Measurements from ENCODE around the gene KCND3. TPM values are rescaled to one million over a fixed set of nuclear protein-coding genes. Genes with fewer than 3 reads are reported as not detected.

The KCND3 gene
- total and polyA plus RNA-seq, 4 donors: 1.0 to 27.1 (median 6.1) TPM

DNA sequence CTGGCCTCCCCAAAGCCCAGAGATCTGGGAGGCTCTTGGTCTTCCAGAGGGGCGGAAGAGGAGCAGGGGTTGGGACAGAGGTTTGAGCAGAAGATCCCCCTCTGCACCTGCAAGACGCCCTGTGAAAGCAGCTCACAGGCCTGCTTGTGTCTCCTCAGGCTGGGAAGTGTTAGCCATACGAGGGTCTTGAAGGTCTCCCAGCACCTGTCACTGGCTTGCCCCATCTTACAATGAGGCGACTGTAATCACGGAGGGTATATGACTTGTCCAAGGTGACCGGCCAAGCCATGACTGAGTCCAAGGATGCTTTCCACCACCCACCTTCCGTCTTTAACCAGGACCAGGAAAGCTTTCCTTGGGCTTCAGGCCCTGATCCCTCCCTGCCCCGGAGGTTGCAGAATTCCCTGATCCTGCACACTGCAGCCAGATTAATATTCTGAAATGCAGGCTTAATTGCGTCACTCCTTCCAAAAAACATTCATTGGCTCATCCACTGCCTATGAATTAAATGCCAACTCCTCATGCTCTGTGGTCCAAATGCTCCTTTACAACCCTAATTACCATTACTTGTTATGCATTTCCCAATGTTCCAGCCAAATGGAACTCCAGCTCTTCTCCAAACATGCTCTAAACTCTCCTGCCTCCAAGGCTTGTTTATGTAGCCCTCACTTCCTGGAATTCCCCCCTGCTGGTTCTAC is 169.8 kb downstream of the KCND3 start:
- TF ChIP-seq TAF1 (conservative IDR thresholded peaks at IDR 0.05): no peak
- TF ChIP-seq NR2F2 (IDR thresholded peaks at IDR 0.05): no peak
- no peak for TF ChIP-seq RAD21 (IDR thresholded peaks at IDR 0.05)
- TF ChIP-seq, protein P1, sequence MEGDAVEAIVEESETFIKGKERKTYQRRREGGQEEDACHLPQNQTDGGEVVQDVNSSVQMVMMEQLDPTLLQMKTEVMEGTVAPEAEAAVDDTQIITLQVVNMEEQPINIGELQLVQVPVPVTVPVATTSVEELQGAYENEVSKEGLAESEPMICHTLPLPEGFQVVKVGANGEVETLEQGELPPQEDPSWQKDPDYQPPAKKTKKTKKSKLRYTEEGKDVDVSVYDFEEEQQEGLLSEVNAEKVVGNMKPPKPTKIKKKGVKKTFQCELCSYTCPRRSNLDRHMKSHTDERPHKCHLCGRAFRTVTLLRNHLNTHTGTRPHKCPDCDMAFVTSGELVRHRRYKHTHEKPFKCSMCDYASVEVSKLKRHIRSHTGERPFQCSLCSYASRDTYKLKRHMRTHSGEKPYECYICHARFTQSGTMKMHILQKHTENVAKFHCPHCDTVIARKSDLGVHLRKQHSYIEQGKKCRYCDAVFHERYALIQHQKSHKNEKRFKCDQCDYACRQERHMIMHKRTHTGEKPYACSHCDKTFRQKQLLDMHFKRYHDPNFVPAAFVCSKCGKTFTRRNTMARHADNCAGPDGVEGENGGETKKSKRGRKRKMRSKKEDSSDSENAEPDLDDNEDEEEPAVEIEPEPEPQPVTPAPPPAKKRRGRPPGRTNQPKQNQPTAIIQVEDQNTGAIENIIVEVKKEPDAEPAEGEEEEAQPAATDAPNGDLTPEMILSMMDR (IDR thresholded peaks at IDR 0.05; ENCODE audit: low read depth, low read length, missing input control): no peak
- TF ChIP-seq, protein P2, sequence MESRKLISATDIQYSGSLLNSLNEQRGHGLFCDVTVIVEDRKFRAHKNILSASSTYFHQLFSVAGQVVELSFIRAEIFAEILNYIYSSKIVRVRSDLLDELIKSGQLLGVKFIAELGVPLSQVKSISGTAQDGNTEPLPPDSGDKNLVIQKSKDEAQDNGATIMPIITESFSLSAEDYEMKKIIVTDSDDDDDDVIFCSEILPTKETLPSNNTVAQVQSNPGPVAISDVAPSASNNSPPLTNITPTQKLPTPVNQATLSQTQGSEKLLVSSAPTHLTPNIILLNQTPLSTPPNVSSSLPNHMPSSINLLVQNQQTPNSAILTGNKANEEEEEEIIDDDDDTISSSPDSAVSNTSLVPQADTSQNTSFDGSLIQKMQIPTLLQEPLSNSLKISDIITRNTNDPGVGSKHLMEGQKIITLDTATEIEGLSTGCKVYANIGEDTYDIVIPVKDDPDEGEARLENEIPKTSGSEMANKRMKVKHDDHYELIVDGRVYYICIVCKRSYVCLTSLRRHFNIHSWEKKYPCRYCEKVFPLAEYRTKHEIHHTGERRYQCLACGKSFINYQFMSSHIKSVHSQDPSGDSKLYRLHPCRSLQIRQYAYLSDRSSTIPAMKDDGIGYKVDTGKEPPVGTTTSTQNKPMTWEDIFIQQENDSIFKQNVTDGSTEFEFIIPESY (IDR thresholded peaks at IDR 0.05): no peak
- no peak for TF ChIP-seq SP1 (IDR thresholded peaks at IDR 0.05)
- TF ChIP-seq, protein P3, sequence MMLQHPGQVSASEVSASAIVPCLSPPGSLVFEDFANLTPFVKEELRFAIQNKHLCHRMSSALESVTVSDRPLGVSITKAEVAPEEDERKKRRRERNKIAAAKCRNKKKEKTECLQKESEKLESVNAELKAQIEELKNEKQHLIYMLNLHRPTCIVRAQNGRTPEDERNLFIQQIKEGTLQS (IDR thresholded peaks at IDR 0.05): no peak
- TF ChIP-seq FOXA2 (IDR thresholded peaks at IDR 0.05): no peak
- no peak for TF ChIP-seq RXRA (IDR thresholded peaks at IDR 0.05)
- TF ChIP-seq, protein P4, sequence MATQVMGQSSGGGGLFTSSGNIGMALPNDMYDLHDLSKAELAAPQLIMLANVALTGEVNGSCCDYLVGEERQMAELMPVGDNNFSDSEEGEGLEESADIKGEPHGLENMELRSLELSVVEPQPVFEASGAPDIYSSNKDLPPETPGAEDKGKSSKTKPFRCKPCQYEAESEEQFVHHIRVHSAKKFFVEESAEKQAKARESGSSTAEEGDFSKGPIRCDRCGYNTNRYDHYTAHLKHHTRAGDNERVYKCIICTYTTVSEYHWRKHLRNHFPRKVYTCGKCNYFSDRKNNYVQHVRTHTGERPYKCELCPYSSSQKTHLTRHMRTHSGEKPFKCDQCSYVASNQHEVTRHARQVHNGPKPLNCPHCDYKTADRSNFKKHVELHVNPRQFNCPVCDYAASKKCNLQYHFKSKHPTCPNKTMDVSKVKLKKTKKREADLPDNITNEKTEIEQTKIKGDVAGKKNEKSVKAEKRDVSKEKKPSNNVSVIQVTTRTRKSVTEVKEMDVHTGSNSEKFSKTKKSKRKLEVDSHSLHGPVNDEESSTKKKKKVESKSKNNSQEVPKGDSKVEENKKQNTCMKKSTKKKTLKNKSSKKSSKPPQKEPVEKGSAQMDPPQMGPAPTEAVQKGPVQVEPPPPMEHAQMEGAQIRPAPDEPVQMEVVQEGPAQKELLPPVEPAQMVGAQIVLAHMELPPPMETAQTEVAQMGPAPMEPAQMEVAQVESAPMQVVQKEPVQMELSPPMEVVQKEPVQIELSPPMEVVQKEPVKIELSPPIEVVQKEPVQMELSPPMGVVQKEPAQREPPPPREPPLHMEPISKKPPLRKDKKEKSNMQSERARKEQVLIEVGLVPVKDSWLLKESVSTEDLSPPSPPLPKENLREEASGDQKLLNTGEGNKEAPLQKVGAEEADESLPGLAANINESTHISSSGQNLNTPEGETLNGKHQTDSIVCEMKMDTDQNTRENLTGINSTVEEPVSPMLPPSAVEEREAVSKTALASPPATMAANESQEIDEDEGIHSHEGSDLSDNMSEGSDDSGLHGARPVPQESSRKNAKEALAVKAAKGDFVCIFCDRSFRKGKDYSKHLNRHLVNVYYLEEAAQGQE (IDR thresholded peaks at IDR 0.05): no peak
- no peak for TF ChIP-seq JUND (IDR thresholded peaks at IDR 0.05)
- TF ChIP-seq EGR1 (IDR thresholded peaks at IDR 0.05; ENCODE audit: low read depth in 2 of 2): no peak
- TF ChIP-seq FOXA1 (IDR thresholded peaks at IDR 0.05): no peak
- TF ChIP-seq GABPA (IDR thresholded peaks at IDR 0.05 in 1 of 2, conservative IDR thresholded peaks at IDR 0.05 in 1 of 2): no peak
- no peak for TF ChIP-seq HNF4A (conservative IDR thresholded peaks at IDR 0.05)
- TF ChIP-seq HNF4G (IDR thresholded peaks at IDR 0.05): no peak
- TF ChIP-seq, protein P5, sequence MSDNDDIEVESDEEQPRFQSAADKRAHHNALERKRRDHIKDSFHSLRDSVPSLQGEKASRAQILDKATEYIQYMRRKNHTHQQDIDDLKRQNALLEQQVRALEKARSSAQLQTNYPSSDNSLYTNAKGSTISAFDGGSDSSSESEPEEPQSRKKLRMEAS (IDR thresholded peaks at IDR 0.05): no peak
- 92% methylated on average over 9 of the region's 9 CpGs for WGBS
- Histone ChIP-seq H3K27ac (ENCODE audit: low read depth in 1 of 2, low read length in 2 of 2) (no peak overlapping the region), H3K4me3 (ENCODE audit: low read depth in 1 of 3, low read length in 3 of 3) (no peak overlapping the region), H3K36me3 (ENCODE audit: control insufficient read depth in 4 of 4, insufficient read depth in 3 of 4, low read depth in 1 of 4, low read length in 3 of 4) (peaks cover 0 to 2% (median 0%) of the 10 kb centered on the region in 4 donors), H3K27me3 (ENCODE audit: control insufficient read depth in 4 of 4, insufficient read depth in 4 of 4, low read length in 3 of 4) (no peaks in the 10 kb centered on the region), H3K9ac (ENCODE audit: low read depth in 1 of 2, low read length in 2 of 2) (no peak overlapping the region), H3K9me3 (ENCODE audit: control insufficient read depth in 4 of 4, low read length in 3 of 4) (no peaks in the 10 kb centered on the region), H3K4me1 (ENCODE audit: control insufficient read depth in 4 of 4, insufficient read depth in 4 of 4, low read length in 3 of 4) (no peaks in the 10 kb centered on the region)
- no peak for DNase-seq (ENCODE audit: low spot score)
